Amniotic epithelial cell (primary cell): ENCODE results near the gene IL2RA.
"Not testable (repeated sequence)": the region's sequence is repeated elsewhere in the genome, so short reads cannot be mapped to it uniquely, and the experiment has no call there.

Experiments used
- DNase-seq: peaks from one replicate; pipeline ENCODE4 v3.0.0-alpha.2; 2010; ENCODE audit warnings: low read depth

Gene IL2RA

DNA sequence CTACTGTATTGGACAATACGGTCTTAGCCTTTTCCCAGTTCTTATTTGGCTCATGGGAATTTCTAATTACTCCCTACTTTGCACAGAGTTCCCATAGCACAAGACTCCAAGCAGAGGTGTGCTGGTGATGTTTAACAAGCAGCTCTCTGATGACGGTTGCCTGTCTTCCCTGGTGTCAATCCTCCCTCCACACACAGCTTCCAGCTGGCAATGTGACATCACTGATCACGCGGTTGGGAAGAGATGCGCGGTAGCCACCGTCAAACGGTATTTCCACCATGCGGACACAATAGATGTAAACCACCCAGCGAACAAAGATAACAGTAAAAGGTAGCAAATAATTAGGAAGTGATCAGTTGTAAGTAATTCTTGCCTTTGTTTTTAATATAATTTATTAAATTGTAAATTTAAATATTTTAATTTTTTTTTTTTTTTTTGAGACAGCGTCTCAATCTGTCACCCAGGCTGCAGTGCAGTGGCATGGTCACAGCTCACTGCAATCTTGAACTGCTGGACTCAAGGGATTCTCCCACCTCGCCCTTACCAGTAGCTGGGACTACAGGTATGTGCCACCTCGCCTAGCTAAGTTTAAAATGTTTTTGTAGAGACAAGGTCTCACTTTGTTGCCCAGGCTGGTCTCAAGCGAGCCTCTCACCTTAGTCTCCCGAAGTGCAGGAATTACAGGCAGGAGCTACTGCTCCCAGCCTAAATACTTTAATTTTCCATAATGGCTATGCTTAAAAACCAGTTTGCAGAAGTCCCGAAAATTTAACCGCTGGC, 48.6 kb downstream of the IL2RA start:
- DNase-seq: no peak

DNA sequence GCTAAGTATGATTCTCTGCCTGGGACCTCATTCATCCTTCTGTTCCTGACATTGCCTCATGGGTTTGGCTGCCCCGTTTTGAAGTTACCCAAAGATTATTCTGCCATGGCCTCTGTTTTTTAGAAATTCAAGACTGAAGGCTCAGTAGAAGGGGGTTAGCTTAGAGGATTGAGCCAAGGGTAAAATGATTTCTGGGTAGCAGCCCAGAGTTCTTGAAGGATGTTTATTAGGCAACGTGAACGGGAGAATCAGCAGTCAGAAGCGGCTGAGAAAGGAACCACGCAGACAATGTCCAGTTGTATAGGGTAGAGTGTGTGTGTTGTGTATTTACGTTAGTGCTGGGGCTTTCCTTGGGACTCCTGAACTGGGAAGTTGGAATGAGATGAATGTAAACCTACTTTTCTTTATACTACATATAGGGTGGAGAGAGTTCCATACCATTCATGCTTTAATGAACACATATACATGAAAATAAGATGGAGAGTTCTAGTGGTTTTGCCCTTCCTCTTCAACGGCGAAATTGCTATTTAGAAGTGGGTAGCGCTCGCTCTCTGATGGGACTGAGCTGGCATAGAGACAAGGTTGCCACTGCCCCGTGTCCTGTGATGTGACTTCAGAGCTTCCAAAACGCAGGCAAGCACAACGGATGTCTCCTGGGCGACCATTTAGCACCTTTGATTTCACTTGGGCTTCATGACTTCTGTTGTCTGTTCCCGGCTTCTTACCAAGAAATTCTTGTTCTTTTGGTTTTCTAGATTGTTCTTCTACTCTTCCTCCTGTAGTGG, 49.9 kb downstream of the IL2RA start:
- no peak for DNase-seq

DNA sequence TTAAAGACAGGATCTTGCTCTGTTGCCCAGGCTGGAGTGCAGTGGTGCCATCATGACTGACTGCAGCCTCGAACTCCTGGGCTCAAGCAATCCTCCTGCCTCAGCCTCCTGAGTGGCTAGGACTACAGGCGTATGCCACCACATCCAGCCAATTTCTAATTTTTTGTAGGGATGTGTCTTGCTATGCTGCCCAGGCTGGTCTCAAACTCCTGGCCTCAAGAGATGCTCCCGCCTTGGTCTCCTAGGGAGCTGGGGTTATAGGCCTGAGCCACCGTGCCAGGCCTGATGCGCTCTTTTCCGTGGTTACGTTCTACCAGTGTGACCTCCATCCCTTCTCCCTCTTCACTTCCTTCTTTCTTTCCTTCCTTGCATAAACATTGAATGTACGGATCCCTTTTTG, 50.6 kb downstream of the IL2RA start:
- no peak for DNase-seq

DNA sequence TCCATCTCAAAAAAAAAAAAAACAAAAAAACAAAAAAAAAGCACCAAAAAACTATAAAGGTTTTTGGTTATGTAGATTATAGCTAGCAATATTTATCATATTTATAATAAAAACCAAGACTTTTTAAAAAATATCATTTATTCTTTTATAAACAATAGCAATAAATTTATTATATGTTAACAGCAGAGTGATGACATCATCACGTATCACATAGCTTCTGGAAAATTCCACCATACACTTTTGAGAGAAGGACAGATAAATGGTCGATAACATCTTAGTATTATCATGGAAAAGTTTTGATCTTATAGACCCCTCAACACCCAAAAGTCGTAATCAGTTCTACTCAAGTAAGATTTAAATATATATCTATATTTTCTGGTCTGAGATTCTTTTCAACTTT, 51.6 kb downstream of the IL2RA start:
- no peak for DNase-seq

DNA sequence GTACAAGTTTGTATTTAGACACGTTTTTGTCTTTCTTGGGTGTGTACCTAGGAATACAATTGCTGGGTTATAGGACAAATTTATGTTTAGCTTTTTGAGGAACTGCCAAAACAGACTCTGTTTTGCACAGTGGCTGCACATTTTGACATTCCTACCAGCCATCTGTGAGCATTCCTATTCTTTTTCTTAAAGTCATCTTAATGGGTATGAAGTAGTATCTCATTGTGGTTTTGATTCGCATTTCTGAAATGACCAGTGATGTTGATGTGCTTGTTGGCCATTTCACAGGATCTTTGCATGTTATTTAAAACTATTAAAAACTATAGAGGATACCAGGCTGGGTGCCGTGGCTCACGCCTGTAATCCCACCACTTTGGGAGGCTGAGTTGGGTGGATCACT, 52.2 kb downstream of the IL2RA start:
- peak; percentile 19 for DNase-seq

DNA sequence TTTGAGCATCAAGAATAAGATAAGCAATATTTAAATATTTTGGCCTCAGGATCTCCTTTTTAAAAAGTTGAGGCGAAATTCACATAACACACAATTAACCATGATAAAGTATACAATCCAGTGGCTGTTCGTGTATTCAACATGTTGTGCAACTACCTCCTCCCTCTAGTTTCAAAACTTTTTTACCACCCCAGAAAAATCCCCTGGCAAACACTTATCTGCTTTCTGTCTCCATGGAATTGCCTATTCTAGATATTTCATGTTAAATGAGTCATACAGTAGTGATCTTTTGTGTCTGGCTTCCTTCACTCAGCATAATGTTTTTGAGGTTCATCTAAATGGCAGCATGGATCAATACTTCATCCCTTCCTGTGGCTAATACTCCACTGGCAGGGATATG, 53.0 kb downstream of the IL2RA start:
- DNase-seq: peak; percentile 95

DNA sequence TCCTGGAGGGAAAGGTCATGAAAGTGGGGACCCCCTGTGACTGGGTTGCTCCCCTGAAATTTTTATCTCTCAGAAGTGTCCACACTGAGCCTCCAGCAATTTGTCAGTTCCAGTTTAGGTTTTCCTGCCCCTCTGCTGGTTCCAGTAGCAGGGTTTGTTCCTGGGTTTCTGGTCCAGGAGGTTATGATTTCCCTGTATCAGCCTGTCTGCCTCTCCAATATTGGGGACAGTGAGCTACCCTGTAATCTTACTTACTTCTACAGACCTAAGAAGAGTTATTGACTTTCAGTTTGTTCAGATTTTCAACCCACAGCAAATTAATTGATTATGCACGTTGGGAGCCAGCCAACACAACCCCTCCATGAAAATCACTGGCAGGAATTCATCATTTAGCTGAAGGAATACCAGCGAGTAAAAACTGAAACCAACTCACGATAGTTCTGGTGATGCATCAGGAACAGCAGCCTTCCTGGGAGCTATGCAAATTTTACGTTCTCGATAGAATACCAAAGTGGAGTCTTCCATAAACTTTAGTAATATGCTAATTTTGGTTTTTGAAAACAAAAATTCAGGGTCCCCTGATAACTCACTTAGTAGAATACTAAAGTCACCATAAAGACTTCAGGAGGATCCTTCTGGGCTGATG, 53.5 kb downstream of the IL2RA start:
- DNase-seq: peak; percentile 13

DNA sequence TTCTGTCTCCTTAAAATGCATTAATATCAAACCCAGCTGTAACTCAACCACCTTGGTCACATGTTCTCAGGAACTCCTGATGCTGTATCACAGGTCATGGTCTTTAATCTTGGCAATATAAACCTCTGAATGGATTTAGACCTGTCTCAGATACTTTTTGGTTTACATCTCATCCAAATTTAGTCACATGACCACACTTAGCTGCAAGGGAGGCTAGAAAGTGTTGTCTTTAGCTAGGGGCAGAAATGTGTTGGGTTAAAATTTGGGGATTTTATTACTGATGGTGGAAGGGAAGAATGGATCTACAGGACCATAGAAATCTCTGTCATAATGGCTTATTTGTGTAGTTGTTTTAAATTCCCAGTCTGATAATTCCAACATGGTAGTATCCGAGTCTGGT, 55.2 kb downstream of the IL2RA start:
- DNase-seq: no peak

DNA sequence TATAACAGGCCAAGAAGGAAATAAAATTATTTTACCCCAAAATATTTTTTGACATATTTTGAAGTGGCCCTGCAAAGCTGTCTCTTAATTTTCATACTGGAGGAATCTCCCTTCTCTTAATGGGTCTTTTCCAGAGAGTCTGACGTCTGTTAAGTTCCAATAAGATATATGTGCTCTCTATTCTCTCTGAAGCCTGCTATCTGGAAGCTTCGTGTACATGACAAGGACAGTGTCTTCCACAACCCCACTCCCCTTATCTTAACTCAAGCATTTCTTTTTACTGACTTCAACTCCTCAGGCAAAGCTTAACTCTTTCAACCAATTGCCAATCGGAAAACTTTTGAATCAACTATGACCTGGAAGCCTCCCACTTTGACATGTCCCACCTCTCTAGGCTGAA, 55.6 kb downstream of the IL2RA start:
- DNase-seq: no peak

DNA sequence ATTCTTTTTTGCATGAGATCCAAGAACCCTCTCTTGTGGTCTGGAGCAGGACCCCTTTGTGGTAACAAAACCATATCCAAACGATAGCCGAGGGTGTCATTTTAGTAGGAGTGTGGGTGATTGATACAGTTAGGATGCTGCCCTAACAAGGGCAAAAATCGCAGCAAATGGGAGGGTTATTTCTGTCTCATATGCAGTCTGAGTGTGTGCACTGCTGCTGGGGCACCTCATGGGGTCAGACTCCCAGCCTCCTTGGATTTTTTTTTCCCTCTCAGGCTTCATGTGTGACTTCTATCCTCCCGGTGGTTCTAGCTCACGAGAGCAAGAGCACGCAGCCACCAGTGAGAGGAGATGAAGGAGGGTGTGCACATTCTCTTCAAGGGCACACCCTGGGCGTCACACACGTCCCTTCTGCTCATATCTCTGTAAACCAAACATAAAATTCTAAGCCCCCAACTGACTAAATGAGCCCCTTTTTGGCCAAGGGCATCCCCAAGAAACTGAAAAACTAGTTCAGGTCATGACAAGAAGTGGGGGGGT, 56.2 kb downstream of the IL2RA start:
- no peak for DNase-seq

DNA sequence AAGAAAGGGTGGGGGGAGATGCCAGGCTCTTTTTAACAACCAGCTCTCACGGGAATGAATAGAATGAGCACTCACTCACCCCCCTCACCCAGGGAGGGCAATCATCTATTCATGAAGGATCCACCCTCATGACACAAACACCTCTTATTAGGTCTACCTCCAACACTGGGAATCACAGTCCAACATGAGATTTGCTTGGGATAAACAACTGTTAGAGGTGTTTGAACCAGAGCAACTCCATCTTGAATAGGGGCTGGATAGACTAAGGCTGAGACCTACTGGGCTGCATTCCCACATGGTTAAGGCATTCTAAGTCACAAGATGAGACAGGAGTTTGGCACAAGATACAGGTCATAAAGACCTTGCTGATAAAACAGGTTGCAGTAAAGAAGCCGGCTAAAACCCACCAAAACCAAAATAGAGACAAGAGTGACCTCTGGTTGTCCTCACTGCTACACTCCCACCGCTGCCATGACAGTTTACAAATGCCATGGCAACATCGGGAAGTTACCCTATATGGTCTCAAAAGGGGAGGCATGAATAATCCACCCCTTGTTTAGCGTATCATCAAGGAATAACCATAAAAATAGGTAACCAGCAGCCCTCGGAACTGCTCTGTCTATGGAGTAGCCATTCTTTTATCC, 56.9 kb downstream of the IL2RA start:
- DNase-seq: not testable (repeated sequence)

DNA sequence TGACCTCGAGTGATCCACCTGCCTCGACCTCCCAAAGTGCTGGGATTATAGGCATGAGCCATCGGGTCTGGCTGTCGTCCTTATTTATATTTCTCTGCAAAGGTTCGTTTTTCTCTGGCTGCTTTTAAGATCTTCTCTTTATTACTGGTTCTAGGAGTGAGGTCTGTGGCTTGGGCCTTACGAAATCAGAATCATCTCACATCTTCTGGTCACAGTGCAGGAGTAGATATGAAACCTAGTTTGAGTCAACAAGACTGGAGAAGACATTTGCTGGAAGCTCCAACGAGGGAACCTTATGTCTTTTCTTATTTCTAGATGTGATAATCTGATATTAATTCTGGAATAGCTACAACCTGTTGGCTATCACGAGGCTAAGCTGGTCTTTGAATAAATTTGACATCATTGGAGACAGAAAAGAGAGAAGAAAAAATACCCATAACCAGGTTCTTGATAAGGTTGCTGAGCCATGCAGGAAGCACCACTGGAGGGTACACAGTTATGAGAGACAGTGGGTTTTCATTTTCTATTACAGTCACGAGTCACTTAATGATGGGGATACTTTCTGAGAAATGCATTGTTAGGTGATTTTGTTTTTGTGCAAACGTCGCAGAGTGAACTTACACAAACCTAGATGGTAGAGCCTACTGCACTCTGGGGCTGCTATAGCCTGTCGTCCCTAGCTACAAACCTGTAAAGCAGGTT, 59.2 kb downstream of the IL2RA start:
- peak; percentile 29 for DNase-seq

DNA sequence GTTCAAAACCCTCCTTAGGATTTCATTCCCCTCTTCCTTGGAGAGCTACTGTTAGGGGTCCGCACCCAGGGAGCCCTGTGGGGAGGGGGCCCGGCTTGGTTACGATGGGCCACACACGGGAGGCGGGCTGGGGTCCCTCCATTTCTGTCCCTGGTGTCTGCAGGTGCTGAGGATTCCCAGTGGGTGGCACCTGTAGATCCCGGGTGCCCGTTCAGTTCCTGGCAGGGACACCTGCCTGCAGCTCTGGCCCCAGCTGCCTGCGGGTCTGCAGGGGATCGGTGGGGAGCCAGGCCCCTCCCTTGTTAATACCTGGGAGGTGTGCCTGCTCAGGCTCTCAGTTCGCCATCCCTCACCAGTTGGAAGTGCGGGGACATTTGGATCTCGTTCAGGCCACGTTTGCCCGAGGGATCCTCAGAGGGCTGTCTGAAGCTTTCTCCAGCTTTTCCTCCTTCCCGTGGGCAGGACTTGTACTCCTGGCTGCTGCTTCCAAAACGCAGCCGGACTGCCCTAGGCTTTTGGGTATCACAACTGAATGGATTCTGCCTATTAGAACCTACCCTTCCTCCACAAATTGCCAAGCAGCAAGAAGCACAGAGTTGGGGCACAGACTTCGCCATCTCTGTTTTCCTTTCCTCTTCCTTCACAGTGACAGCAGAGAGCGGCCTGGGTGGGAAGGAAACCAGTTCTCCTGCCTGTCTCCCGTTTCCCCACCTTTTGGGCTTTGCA, 62.6 kb downstream of the IL2RA start:
- no peak for DNase-seq

DNA sequence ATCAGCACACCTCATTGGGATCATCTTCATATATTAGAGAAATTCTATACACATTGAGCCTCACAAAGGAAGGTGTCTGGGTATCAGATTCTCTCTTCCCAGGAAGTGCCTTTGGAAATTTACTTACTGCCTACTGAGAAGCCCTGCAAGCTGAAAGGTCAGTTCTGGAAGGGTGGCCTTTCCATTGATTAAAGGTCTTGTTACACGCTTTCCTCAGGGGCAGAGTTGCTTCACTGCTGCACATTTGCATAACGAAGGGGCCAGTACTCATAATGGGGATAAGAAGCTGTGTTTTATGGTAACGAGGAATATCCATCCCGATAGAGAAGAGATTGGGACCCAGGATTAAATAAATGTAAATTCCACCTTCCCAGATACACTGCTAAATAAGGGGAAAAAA, 65.5 kb downstream of the IL2RA start:
- DNase-seq: no peak

DNA sequence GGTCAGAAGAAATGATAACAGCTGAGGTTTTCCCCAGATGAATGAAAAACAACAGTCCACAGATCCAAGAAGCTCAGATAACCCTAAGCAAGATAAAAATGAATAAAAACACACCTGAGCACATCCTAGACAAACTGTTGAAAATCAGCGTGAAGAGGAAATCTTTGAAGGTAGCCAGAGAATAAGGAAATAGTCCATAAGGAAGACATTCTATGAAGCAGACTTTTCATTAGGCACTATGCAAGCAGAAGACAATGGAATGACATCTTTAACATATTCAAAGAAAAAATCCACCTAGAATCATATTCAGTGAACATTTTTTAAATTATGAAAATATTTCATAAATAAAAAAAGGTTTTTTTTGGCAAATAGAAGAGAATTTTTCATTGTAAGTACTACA, 69.8 kb downstream of the IL2RA start:
- DNase-seq: no peak

DNA sequence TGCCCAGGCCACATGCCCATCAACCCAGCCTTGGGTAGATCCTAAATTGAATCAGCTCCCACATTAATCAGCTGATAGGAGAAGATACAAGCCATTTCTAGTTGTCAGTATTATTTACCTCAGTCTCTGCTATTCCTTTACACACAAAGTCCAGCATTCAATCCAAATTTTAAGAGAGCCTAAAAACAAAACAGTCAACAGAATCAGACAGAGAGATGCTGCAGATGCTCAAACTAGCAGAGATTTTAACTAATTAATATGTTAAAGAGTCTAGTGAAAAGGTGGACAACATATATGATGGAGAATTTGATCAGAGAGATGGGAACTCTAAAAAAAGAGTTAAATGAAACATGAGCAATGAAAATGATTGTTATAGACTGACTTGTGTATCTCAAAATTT, 70.5 kb downstream of the IL2RA start:
- no peak for DNase-seq

DNA sequence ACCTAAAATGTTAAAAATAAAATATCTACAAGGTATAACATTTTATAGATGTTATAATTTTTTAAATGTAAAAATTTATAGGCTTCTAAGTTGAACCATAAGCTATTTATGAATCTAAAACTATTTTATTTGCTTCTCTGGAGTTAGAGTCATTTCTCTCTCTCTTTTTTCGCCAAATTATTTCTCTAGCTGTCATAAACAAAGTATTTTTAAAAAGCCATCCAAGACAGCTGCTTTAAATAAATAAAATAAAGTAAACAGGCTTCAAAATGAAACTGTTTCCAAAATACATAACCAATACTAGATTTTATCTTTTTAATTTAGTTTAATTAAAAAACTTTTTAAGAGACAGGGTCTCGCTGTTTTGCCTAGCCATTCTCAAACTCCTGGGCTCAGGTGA, 72.4 kb downstream of the IL2RA start:
- no peak for DNase-seq

DNA sequence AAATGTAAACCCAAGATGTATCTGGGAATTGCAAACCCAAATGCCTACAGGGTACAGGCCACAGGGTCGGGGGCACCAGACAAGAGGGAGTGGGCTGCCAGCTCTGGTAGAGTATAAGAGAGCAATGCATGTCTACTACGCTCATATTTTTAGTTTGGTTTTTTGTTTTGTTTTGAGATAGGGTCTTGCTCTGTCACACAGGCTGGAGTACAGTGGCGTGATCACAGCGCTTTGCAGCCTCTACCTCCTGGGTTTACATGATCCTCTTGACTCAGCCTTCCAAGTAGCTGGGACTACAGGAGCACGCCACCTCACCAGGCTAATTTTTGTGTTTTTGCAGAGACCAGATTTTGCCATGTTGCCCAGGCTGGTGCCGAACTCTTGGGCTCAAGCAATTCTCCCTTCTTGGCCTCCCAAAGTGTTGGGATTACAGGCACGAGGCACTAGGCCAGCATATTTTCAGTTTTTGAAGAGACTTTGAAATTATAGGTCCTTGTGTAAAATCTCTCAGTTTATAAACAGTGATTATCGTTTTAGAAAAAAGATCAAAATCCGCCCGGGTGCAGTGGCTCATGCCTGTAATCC, 73.7 kb downstream of the IL2RA start:
- no peak for DNase-seq

DNA sequence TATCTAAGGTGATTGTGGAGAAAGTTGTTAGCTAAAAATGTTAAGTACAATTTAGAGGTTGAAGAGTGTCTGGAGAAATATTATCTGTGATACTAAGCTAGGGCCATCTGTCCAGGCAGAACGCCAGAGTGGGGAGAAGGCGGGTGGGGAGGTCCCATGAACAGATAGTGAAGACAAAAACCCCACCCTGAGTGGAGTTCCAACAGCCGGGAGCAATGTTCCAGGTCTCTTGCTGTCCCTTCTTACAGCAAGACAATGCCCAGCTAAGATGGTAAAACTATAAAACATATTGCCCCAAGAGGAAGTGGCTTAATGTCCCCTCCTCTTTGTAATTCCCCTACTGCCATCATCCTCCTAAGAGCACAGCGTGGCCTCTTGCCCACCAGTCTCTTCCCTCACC, 74.4 kb downstream of the IL2RA start:
- DNase-seq: no peak

DNA sequence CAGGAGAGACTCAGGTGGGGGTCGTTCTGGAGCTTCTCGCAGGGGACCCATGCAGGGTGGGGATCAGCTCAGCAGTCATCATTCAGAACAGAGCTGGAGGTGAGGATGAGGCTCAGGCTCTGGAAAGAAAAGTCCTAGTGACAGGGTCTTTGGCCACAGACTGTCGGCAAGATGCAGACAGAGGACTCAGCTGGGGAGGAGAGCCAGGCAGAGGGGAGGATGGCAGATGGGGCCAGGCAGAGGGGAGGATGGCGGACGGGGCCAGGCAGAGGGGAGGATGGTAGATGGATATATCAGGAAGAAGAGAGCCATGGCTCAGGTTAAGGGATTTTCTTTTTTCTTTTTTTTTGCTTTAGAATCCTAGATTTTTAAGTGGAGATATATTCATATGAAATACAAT, 77.1 kb downstream of the IL2RA start:
- no peak for DNase-seq

DNA sequence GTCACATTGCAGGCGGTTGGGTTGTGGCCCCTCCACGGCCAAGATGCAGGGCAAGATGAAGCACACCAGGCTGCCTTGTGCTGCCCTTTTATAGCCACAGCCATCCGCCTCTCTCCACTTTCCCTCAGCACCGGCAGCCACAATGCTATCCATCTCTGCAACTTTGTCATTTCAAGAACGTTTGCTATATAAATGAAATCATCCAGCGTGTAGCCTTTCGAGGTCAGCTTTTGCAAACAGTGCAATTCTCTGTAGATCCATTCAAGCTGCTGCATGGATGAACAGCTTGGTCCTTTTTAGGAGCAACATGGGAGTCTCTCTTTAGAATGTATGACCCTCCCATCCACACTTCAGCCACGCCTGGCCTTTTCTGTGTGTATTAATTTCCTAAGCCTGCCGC, 78.4 kb downstream of the IL2RA start:
- DNase-seq: no peak
